ENCODE results near the gene ARFGEF3. TPM values are rescaled to one million over a fixed set of nuclear protein-coding genes. Genes with fewer than 3 reads are reported as not detected.
A peak's percentile ranks its signal among the peaks of the same experiment; 100 is the strongest.

ARFGEF3 gene
- total and polyA plus RNA-seq, 4 donors, result 4.7 to 28.1 (median 14.0) TPM

DNA sequence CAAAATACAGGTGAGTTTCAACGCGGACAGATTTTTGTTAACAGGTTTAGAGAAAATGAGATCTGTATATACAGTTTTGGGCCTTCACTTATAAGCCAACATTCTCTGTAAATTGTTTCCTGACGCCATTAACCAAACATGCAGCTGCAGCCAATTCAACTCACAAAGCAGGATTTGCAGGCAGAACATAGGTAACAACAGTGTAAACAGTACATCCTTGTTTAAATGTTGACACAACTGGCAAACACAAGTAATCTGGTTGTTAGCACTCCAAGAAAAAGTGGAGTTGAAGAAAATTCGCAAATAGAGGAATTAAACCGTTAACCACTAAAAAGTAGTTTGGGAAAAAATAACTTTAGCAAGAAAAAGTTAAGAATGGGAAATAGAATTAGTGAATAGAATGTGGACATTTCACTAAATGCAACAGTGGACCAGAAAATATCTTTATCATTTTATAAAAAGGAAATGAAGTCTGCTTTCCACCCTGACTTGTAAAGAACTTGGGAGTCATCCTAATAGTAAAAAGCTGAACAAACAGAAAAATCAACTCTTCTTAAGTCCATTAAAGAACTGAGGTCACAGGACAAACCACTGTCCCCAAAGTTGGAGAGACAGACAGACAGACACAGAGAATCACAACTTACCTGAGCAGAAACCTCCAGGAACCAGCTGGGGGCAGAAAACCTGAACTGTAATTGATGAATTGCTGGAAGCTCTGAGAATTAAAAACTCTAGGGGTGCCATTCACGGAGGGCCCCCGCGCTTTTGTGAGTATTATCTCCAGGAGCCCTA, 226.0 kb downstream of the ARFGEF3 start:
- Histone ChIP-seq H3K4me3 (no peak overlapping the region), H3K4me1 (ENCODE audit: control insufficient read depth in 5 of 5, insufficient read depth in 5 of 5, low read length in 5 of 5) (no peaks in the 10 kb centered on the region), H3K36me3 (ENCODE audit: control insufficient read depth in 4 of 4, insufficient read depth in 4 of 4, low read length in 4 of 4) (no peaks in the 10 kb centered on the region), H3K27me3 (ENCODE audit: control insufficient read depth in 3 of 3, insufficient read depth in 3 of 3, low read length in 2 of 3) (no peaks in the 10 kb centered on the region), H3K9me3 (ENCODE audit: control insufficient read depth in 4 of 4, insufficient read depth in 3 of 4, low read length in 3 of 4) (no peaks in the 10 kb centered on the region), H3K9ac (ENCODE audit: insufficient read depth in 1 of 2, low read length in 2 of 2) (no peak overlapping the region), H3K27ac (ENCODE audit: low read depth in 1 of 2, low read length in 1 of 2) (no peak overlapping the region)
- DNase-seq (peak in 2 of 3 donors; percentile 14 to 32), ATAC-seq (ENCODE audit: insufficient read depth, low FRiP score) (no peak)
- 79 to 88% methylated on average over 8 of the region's 8 CpGs for WGBS, 2 donors
- TF ChIP-seq, protein P1, sequence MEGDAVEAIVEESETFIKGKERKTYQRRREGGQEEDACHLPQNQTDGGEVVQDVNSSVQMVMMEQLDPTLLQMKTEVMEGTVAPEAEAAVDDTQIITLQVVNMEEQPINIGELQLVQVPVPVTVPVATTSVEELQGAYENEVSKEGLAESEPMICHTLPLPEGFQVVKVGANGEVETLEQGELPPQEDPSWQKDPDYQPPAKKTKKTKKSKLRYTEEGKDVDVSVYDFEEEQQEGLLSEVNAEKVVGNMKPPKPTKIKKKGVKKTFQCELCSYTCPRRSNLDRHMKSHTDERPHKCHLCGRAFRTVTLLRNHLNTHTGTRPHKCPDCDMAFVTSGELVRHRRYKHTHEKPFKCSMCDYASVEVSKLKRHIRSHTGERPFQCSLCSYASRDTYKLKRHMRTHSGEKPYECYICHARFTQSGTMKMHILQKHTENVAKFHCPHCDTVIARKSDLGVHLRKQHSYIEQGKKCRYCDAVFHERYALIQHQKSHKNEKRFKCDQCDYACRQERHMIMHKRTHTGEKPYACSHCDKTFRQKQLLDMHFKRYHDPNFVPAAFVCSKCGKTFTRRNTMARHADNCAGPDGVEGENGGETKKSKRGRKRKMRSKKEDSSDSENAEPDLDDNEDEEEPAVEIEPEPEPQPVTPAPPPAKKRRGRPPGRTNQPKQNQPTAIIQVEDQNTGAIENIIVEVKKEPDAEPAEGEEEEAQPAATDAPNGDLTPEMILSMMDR (IDR thresholded peaks at IDR 0.05; ENCODE audit: control extremely low read depth, extremely low read depth), result no peak

DNA sequence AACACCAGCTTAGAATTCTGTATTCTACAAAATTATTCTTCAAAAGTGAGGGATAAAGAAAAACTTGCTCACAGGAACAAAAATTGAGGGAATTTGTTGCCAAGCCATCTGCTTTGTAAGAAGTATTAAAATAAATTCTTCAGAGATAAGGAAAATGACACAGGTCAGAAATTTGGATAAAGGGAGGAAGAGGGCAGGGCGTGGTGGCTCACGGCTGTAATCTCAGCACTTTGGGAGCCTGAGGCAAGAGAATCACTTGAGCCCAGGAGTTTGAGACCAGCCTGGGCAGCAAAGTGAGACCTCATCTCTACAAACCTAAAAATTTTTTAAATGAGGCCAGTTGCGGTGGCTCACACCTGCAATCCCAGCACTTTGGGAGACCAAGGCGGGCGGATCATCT, 227.8 kb downstream of the ARFGEF3 start:
- ATAC-seq (ENCODE audit: insufficient read depth, low FRiP score), result no peak
- Histone ChIP-seq H3K9me3 (ENCODE audit: control insufficient read depth in 4 of 4, insufficient read depth in 3 of 4, low read length in 3 of 4) (no peaks in the 10 kb centered on the region), H3K4me3 (no peak overlapping the region), H3K36me3 (ENCODE audit: control insufficient read depth in 4 of 4, insufficient read depth in 4 of 4, low read length in 4 of 4) (no peaks in the 10 kb centered on the region), H3K27ac (ENCODE audit: low read depth in 1 of 2, low read length in 1 of 2) (no peak overlapping the region), H3K9ac (ENCODE audit: insufficient read depth in 1 of 2, low read length in 2 of 2) (no peak overlapping the region), H3K4me1 (ENCODE audit: control insufficient read depth in 5 of 5, insufficient read depth in 5 of 5, low read length in 5 of 5) (peaks cover 0 to 6% (median 0%) of the 10 kb centered on the region in 5 donors), H3K27me3 (ENCODE audit: control insufficient read depth in 3 of 3, insufficient read depth in 3 of 3, low read length in 2 of 3) (no peaks in the 10 kb centered on the region)
- TF ChIP-seq, protein P1 (IDR thresholded peaks at IDR 0.05; ENCODE audit: control extremely low read depth, extremely low read depth), result no peak
- WGBS, 2 donors, result 85 to 98% methylated on average over 5 of the region's 5 CpGs
- no peak for DNase-seq

Small RNA genes within 50 kb of the gene (small RNA-seq; reads per million reads assigned to genes)
- gene AL031003.1 (ENCODE audit: low replicate concordance), result not detected

Other genes starting within 250 kb of the ARFGEF3 start
- gene PERP, start 54.5 kb upstream of the ARFGEF3 start, total RNA-seq, result 10 to 100 TPM; 22.4 to 29.1 TPM
- 10 to 100 TPM; 25.8 to 32.6 TPM for gene PERP, start 54.5 kb upstream of the ARFGEF3 start, polyA plus RNA-seq
- gene PBOV1, start 56.6 kb downstream of the ARFGEF3 start, total RNA-seq, result not detected
- under 1 TPM in 1 of 2 donors, not detected in 1; 0.04 TPM for gene PBOV1, start 56.6 kb downstream of the ARFGEF3 start, polyA plus RNA-seq
- not detected for gene SMIM28, start 216.0 kb downstream of the ARFGEF3 start, total RNA-seq
- not detected for gene SMIM28, start 216.0 kb downstream of the ARFGEF3 start, polyA plus RNA-seq
- gene HEBP2, start 242.3 kb downstream of the ARFGEF3 start, total RNA-seq, result 10 to 100 TPM; 14.4 to 56.9 TPM
- gene HEBP2, start 242.3 kb downstream of the ARFGEF3 start, polyA plus RNA-seq, result 10 to 100 TPM; 21.1 to 30.4 TPM

Data from lung (tissue), 13 donors.